Measurements from ENCODE around the gene NUP43.
A peak's percentile ranks its signal among the peaks of the same experiment; 100 is the strongest.

GRCh38 chr6:149717588-149718458 is 28.5 kb downstream of the NUP43 start, which contains the start of gene LATS1:
- TF ChIP-seq ATF2 (CRISPR knock-in tag; IDR thresholded peaks at IDR 0.05; ENCODE audit: borderline replicate concordance, low read depth) = no peak
- TF ChIP-seq NR2C2 (CRISPR knock-in tag; IDR thresholded peaks at IDR 0.05) = 0 out of 2 replicates have a peak, but pooled peaks have one; percentile 41
- TF ChIP-seq CTCF (IDR thresholded peaks at IDR 0.05) = no peak
- no peak for TF ChIP-seq ATF3 (CRISPR knock-in tag; conservative IDR thresholded peaks at IDR 0.05)
- TF ChIP-seq CREB1 (CRISPR knock-in tag; IDR thresholded peaks at IDR 0.05) = peak; percentile 82
- TF ChIP-seq ELF4 (CRISPR knock-in tag; IDR thresholded peaks at IDR 0.05; ENCODE audit: low read depth) = peak; percentile 83; the same call in 1 of the 2 replicates
